Astrocyte of the spinal cord (primary cell): ENCODE results near the gene INO80.

Experiments used
- DNase-seq: peaks from one replicate; pipeline ENCODE4 v3.0.0; 2011; ENCODE audit warnings: low read depth, low spot score
- H3K4me3 ChIP-seq: 2 replicates; pipeline ENCODE4 v1.5.1; 2011; ENCODE audit warnings: low read depth, mild to moderate bottlenecking, low read length, moderate library complexity
- in situ Hi-C: cut with HindIII; loops from 2 replicates; pipeline ENCODE4 v1.10.0; 2017; ENCODE audit warnings: low sequenced_read_pairs
- TF ChIP-seq, protein P1 (sequence below): IDR thresholded peaks from 2 replicates; pipeline ENCODE4 v1.5.1; 2012; ENCODE audit warnings: low read depth, mild to moderate bottlenecking, low read length, inconsistent platforms

INO80 gene

DNA sequence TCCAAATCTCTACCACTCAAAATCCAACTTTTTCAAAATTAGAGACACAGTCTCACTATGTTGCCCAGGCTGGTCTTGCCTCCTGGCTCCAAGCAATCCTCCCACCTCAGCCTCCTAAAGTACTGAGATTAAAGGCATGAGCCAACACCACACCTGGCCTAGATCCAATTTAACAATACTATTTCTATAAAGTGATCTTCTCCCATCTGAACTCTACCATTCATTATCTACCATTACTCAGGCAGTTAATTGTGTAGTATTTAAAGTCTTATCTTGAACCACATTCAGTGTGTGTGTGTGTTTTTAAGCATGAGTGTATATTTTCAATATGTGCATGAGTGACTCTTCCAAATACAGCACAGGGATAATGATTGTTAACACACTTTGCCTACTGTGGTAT, 77.0 kb downstream of the INO80 start:
- TF ChIP-seq, protein P1, sequence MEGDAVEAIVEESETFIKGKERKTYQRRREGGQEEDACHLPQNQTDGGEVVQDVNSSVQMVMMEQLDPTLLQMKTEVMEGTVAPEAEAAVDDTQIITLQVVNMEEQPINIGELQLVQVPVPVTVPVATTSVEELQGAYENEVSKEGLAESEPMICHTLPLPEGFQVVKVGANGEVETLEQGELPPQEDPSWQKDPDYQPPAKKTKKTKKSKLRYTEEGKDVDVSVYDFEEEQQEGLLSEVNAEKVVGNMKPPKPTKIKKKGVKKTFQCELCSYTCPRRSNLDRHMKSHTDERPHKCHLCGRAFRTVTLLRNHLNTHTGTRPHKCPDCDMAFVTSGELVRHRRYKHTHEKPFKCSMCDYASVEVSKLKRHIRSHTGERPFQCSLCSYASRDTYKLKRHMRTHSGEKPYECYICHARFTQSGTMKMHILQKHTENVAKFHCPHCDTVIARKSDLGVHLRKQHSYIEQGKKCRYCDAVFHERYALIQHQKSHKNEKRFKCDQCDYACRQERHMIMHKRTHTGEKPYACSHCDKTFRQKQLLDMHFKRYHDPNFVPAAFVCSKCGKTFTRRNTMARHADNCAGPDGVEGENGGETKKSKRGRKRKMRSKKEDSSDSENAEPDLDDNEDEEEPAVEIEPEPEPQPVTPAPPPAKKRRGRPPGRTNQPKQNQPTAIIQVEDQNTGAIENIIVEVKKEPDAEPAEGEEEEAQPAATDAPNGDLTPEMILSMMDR = no peak
- DNase-seq = no peak
- in situ Hi-C loops = no loop called here
- no peak overlapping the region for H3K4me3 ChIP-seq

DNA sequence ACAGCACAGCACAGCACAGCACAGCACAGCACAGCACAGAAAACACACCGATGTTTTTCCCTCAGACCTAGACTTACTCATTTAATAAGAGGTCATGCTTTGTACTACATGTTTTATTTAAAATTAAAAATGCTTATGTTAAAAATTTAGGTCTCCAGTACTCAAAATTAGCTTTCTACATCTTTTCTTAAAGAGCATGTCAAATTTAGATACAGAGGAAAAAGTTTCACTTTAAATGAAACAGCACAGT, 84.1 kb downstream of the INO80 start:
- TF ChIP-seq, protein P1 = no peak
- in situ Hi-C loops = no loop called here
- no peak overlapping the region for H3K4me3 ChIP-seq
- DNase-seq = no peak

DNA sequence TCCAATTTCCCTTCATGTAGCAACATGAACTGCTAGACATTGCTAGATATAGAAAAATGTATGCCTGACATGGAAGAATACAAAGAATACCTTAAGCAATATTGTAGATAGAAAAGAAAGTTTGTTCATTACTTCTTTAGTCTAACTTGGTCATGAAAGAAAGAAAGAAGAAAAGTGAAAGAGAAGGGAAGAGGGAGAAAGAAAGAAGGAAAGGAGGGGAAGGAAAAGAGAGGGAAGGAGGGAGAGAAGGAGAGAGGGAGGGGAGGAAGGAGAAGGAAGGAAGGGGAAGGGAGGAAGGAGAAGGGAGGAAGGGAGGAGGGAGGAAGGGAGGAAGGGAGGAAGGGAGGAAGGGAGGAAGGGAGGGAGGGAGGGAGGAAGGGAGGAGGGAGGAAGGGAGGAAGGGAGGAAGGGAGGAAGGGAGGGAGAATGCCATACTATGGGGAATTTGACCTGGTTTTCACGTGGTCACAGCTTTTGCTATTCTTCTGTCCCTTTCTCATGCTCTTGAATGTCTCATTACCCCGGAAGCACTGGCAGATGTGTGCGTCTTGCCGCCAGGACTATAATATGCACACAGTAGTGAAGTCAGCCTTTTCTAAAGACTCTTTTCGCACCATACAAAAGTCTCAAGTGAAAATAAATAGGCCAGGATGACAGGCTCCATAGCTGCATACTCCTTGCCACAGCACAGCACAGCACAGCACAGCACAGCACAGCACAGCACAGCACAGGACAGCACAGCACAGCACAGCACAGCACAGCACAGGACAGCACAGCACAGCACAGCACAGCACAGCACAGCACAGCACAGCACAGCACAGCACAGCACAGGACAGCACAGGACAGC, 84.6 kb downstream of the INO80 start:
- DNase-seq = no peak
- in situ Hi-C loops = no loop called here
- TF ChIP-seq, protein P1 = no peak
- H3K4me3 ChIP-seq = no peak overlapping the region

DNA sequence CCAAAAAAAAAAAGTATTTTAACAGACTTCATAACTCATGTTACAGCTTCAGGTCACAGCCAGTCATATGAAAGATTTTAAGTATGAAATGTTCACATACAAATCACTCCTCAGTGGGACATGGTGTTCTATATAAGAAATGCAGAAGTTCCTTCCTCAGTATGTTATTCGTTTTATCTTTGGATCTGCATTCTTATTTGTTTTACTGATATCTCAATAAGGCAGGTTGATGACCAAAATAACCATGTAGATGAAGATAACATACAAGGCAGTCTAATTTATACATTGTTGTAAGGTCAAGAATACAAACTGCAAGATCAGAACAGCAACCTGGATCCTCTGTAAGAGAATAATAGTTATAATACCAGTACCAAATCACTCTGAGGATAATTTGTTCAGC, 87.2 kb downstream of the INO80 start:
- TF ChIP-seq, protein P1 = no peak
- in situ Hi-C loops = no loop called here
- no peak overlapping the region for H3K4me3 ChIP-seq
- no peak for DNase-seq

DNA sequence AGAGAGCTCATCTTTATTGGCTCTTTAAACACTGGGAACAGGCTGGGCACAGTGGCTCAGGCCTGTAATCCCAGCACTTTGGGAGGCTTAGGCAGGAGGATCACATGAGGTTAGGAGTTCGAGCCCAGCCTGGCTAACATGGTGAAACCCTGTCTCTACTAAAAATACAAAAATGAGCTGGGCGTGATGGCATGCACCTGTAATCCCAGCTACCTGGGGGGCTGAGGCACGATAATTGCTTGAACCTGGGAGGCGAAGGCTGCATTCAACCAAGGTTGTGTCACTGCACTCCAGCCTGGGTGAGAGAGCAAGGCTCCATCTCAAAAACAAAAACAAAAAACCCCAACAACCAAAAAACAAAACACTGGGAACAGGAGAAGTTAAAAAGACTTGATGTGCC, 90.7 kb downstream of the INO80 start:
- TF ChIP-seq, protein P1 = no peak
- in situ Hi-C loops = no loop called here
- no peak for DNase-seq
- no peak overlapping the region for H3K4me3 ChIP-seq

DNA sequence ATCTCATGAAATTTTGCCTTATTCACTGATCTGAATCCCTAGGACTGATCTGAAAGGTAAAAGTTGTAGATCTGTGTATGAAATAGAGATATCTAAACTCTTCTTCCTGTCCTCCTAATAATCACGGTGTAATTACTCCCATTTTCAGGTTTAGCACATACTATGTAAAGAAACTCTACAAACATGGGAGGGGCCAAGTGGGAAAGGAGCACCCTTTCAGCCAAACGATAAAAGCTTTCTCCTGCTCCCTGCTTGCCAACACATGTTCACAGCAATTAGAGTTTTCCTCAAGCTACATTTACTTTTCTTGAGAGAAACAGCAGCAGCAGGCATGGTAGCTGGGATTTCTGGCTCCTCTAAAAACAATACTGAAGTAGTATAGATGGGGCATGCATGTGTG, 91.2 kb downstream of the INO80 start:
- in situ Hi-C loops = no loop called here

More for the DNA sequence above, 91.2 kb downstream of the INO80 start:
- no peak overlapping the region for H3K4me3 ChIP-seq
- TF ChIP-seq, protein P1 = no peak
- no peak for DNase-seq
